ENCODE results near the gene CGRRF1.
A peak's percentile ranks its signal among the peaks of the same experiment; 100 is the strongest.

Gene CGRRF1

DNA sequence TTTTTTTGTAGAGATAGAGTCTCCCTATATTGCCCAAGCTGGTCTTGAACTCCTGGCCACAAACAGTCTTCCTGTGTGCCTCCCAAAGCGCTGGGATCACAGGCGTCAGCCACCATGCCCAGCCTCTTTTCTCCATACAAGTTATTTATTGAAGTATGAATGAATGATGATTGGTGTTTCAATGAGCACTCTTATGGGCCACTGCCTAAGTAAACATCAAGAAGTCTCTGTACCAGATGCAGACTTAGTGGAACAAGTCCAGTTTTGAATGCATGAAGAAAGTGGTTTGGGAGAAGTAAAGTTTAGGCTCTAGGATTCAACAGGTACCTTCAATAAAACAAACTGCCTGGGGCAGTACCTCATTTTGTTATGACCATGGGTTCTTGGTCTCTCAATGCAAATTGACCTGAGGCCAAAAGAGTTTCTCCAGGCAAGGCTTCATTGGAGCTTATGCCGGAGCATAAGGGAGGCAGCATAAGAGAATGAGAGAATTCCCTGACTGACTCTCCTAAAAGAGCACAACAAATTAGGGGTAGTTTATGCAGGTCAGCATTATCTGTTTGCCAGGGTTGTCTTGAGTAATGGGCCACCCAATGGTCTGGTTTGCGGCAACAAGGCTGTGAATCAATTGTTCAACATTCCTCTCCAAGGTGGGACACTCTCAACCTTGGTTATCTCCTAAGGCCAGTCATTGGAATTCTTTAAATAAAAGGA, 19.8 kb upstream of the CGRRF1 start:
- DNase-seq: no peak

DNA sequence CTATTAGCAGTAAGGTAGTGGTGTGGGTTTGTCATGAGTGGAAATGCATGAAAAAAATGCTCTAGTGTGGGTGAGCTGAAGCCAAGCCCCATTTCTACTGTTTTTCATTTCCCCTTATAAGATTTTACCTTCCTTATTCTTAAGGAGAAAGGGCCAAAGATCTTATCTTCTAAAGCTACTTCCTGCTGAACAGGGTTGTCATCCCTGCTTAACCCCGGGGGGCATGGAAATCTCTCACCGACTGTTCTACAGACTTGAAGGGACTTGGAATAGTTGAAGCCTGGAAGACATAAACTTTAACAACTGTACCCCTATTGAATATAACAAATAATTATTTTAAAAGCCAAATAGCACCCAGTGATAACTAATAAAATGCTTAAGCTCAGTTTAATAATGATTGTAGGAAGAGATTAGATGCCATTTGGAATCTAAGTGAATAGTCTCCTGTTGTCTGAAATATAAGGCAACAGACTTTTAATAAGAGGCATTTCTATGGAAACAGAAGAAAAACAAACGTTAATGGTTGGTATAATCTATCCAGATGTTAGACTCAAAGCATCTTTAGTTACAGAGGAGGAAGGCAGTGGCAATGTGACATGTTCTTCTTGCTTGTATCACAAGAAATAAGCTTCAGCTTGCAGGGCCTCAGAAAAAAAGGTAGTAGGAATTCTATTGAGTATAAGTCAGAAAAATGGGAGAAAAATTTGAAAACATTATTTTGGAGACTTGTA, 19.1 kb upstream of the CGRRF1 start:
- no peak for DNase-seq

DNA sequence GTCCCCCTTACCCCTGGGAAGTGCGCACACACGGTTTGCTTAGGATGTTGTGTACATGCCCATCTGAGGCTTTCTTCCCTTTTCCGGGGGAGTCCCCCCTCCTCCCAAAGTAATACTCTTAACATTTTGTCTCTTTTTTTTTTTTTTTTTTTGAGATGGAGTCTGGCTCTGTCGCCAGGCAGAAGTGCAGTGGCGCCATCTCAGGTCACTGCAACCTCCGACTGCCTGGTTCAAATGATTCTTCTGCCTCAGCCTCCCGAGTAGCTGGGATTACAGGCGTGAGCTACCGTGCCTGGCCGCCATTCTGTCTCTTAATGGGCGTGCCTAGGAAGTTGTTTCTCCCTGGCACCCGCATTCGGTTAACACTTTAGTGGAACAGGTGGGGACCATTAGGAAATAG, 16.4 kb upstream of the CGRRF1 start:
- peak in 1 of 3 donors; percentile 32 for DNase-seq

DNA sequence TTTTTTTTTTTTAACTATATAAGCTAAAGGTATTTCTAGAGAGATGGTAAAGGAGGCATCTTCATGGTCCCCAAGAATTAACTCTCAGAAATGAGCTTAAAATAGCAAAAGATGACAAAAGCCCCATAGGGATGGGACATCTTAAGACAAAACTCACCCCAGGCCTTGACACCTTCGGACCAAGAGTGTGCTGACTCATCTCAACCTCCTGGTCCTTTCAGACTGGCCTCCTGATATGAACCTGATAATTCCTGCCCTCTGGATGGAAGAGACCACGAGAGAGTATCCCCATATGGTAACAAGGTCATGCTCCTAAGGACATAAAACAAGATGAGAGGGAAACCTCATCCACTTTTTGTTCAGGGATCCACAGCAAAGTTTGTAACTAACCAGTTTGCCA, 12.5 kb upstream of the CGRRF1 start:
- DNase-seq: no peak

DNA sequence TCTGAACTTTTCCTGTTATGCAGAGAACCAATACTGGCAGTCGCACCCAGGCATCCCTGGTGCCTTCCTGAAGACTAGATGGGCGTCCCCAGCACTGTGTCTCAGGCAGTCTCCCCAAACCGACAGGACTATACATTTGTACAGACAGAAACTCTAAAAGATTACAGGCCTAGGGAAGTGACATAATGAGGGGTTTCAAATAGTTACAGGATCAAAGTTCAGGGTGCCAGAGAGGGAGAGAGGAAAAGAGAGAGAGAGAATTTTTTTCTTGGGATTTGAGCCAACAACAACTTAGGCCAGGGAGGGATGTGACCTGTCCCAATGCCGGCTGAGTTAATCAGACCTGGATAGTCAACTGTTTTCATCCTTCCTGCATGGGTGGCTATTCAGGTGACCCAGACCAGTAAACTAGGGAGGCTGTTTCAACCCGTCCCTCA, 11.6 kb upstream of the CGRRF1 start:
- DNase-seq: no peak

DNA sequence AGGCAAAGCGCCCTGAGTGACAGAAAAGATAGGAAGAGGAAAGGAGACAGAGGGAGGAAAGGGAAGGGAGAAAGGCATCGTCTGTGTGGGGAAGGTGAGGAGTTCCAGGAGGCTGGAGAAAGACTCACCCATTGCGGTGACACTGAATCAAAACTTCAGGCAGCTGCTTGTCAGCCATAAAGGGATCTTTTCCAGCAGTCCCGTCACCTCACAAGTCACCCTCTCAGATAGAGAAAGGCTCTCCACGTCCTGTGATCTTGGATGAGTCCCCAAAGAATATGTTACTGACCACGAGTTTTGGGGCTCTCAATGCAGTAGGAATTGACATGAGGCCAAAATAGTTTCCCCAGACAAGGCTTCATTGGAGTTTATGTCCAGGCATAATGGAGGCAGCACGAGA, 11.1 kb upstream of the CGRRF1 start:
- DNase-seq: no peak

DNA sequence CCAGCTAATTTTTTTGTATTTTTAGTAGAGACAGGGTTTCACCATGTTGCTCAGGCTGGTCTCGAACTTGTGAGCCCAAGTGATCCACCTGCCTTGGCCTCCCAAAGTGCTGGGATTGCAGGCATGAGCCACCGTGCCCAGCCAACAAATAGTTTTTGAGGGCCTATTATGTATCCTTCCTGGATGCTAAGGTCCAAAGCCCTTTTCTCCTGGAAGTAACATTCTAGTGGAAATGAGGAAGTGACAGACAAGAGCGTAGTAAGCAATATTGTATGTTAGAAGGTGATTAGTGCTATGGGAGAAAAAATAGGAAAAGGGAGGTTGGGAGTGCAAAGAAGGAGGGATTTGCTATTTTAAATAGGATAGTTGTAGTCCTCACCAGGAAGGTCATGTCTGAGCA, 9.0 kb upstream of the CGRRF1 start:
- no peak for DNase-seq

DNA sequence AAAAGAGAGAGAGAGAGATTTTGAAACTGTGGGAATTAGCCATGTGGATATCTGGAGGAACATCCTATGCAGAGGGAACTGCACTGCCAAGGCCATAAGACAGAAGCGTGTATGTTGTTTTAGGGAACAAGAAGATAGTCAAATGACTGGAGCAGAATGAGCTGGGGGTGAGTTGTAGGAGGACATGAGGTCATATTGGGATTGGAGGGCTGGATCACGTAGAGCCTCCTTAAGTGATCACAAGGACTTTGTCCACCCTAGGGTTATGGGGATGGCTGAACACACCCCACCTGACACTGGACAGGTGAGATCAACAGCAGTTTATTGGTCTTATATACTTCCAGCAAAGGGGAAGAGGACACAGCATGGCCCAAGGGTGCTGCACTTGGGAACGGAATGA, 8.2 kb upstream of the CGRRF1 start:
- DNase-seq: peak; percentile 76 to 78 (median 78)

DNA sequence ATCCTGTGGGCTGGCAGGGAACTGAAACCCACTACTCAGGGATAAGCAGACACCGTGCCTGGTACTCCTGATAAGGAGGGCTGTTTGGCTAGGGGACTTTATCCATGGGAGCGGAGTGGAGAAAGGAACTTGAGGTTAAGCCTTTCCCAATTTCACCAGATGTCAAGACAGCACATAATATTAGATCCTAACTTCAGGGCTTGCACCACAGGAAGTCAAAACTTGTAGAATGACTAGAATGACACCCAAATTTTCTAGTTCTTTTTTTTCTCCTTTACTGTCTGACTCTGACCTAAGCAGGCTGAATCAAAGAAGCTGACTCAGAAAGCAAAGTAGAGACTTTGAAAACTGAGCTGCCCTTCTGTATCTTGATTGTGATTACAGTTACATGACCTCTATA, 7.1 kb upstream of the CGRRF1 start:
- DNase-seq: peak; percentile 66 to 90 (median 87)

DNA sequence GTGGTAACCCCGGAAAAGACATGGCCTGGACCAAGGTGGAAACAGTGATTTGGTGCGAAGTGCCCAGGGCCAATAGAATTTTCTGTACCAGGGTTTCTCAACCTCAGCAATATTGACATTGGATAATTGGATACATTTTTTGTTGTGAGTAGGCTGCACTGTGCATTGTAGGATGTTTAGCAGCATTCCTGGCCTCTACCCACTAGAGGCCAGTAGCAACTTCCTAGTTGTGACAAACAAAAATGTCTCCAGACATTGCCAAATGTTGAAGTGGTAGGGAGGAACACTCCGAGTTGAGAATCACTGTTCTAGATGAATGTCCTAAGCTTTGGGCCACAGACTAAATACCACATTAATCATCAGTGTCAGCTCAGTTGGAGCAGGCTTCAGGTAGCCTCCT, 6.2 kb upstream of the CGRRF1 start:
- DNase-seq: peak; percentile 55 to 73 (median 70)

DNA sequence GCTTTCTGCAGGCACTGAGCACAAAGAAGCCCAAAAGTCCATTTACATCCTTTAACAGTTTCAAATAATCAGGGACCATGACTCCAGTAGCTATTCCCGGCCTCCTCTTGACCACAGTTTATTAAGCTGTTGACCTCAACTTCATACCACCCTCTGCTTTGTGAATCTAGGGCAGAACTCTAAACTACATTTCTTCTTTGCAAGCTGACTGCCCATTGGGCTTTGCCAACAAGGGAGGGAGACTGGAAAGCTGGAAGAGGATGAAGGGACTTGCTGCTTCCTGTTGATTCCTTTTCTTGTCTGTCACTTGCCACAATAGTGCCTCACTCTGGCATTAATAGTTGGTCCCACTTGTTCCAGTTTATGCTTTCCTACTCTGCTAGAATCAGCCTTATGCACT, 2.7 kb downstream of the CGRRF1 start:
- no peak for DNase-seq

DNA sequence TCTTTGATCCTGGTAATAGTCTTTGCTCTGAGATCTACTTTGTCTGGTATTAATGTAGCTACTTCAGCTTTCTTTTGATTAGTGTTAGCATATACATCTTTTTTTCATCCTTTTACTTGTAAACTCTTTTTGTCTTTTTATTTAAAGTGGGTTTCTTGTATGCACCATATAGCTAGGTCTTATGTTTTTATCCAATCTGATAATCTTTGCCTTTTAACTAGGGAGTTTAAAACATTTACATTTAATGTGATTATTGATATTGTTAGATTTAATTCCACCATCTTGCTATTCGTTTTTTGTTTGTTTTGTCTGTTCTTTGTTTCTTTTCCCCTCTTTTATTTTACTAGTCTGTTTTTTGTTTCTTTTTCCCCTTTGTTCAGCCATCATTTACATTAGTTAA, 6.0 kb downstream of the CGRRF1 start:
- no peak for DNase-seq

DNA sequence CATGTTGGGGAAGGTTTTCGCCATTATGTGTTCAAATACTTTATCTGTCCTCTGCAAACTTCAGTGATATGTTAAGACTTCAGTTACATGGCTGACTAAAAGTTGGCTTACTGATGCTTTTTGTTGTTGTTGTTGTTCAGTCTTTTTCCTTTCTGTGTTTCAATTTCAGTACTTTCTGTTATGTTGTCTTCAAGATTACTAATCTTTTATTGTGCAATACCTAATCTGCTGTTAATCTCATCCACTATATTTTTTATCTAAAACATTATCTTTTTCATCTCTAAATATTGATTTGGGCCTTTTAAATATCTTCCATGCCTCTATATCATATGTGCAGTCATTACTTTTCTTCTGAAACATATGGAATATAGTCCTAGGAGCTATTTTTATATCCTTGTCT, 7.0 kb downstream of the CGRRF1 start:
- no peak for DNase-seq

DNA sequence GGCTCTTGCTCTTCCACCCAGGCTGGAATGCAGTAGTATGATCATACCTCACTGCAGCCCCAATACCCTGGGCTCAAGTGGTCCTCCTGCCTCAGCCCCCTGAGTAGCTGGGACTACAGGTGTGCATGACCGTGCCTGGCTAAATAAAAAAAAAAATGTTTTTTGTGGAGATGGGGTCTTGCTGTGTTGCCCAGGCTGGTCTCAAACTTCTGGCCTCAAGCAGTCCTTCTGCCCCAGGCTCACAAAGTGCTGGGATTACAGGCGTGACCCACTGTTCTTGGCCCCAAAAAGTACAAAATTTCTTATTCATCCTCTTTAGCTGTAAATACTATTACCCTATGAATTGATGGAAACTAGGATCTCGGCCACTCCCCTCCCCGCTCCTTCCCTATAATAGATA, 14.7 kb downstream of the CGRRF1 start:
- DNase-seq: no peak

DNA sequence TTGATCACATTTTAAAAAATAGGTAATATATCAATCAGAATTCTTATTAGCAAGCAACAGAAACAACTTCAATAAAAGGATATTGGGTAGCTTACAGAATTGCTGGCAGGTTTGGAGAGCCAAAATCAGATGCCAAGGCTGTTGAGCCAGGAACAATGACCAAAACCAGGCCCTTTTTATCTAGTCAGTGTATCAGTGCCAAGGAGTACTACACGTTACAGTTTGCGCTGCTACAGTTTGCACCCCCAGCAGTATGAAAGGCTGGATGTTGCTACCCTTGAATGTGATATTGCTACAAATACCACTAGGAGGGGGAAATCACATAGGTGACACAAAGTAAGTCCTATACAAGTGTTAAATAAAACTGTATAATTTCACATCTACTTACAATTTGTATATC, 19.3 kb downstream of the CGRRF1 start:
- DNase-seq: no peak

DNA sequence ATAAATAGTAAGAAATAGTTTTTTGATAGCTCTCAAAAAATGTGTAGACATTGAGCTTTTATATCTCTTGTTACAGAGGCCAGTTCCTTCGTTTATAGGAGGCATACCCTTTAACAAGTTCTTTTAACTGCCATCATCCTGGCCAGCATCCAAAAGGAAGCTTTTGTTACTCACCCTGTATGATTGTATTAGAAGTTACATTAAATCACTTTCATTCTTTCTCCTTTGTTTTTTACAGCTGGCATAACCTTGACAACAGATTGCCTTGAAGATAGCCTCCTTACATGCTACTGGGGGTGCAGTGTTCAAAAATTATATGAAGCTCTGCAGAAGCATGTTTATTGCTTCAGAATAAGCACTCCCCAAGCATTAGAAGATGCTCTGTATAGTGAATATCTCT, 20.1 kb downstream of the CGRRF1 start:
- DNase-seq: peak in 1 of 3 donors; percentile 3

DNA sequence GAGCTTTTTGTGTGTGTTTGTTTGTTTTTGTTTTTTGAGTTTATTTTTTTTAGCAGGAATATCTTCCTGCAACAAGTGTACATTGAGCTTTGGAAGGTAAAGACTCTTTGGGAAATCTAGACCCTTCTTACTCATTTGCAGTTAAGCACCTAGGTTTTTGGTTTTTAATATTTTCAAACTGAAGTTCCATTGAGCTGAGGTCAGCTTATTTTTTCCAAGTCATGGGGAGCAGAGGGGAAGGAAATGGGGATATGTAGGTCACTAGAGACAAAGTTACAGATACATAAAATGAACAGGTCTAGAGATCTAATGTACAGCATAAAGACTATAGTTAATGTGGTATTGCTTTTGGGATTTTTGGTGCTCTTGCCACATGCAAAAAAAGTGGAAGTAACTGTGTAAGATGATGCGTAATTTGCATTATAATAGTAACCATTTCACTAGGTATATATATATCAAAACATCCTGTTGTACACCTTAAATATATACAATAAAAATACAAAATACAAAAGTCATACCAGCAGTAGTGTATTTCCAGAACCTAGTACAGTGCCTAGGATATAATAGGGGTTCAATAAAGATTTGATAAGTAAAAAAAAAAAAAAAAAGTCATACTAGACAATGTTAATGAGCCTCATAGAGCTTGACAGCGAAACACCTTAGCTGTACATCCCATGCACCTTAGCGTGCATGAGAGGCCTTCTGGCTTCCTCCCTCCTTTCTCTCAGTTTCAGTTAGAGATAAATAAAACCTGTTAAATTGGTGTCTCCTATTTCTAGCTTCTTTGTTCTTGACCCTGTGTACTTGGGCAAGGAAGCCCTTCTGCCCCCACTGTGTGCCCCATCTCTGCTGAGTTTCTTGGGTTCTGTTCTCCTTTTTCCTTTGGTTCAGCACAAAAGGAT, 22.7 kb downstream of the CGRRF1 start:
- DNase-seq: peak in 2 of 3 donors; percentile 27 to 29

DNA sequence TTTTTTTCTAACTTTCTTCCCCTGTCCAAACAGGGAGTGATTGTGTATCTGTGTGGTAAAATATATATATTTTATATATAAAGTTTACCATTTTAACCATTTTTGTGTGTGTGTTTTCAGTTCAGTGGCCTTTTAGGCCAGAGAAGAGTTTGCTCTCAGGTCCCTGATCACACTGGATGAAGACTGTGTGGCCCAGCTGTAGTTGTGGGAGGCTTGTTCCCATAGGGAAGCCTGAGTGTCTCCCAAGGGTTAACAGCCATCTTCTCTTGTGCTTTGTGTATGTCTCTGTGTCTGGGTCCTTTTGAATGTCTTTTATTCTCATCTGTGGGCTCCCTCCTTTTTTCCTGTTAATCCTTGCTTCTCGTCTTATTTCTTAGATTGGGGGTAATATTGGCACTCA, 23.4 kb downstream of the CGRRF1 start:
- DNase-seq: no peak

DNA sequence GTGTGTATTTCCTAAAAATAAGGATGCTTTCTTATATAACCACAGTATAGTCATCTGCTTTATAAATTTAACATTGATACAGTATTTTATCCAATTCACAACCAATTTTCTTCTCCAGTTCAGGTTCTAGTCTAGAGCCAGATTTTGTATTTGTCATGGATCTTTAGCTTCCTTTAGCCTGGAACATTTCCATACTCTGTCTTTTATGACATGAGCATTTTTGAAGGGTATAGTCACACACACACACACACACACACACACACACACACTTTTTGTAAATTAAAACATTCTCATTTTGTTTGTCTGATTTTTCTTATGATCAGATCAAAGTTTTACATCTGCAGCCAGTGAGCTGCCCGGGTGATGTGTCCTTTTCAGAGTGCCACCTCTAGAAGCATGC, 25.4 kb downstream of the CGRRF1 start:
- no peak for DNase-seq

DNA sequence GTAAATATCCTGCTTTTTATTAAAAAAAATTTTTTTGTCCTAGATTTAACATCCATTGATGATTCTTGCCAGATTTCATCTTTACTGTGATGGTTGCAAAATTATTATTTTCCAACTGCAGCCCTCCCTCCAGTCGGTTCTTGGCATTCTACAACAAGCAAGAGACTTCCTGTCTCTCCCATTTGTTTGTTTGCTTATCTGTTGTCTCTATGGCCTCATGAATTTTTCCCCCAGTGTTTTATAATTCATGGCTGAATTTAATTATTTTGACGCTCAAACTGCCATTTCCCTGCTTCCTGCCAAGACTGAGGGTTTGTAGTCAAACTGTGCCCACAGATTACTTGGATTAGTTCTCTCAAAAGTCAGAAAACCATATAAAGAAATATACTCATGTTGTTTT, 25.9 kb downstream of the CGRRF1 start:
- no peak for DNase-seq

DNA sequence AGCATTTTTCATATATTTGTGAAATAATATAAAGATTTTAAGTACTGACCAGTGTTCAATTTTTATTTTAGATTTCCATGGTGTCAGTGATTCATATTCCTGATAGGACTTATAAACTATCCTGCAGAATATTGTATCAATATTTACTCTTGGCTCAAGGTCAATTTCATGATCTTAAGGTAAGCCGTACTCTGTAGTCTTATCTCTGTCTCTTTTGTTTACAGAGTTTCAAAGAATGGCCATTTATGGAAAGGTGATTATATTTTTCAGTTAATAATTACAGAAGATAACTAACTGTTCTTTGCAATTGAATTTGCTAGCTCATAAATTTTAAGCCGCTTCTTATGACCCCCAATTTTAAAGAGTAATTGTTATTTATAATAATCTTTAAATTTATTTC, 27.9 kb downstream of the CGRRF1 start:
- DNase-seq: no peak

DNA sequence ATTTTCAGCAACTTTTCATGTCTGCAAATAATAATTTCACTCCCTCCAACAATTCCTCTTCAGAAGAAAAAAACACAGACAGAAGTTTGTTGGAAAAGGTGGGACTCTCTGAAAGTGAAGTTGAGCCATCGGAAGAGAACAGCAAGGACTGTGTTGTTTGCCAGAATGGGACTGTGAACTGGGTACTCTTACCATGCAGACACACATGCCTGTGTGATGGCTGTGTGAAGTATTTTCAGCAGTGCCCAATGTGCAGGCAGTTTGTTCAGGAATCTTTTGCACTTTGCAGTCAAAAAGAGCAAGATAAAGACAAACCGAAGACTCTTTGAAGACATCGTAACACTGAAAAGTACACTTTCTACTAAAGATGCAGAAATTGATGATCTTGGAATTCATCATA, 28.3 kb downstream of the CGRRF1 start:
- DNase-seq: no peak

DNA sequence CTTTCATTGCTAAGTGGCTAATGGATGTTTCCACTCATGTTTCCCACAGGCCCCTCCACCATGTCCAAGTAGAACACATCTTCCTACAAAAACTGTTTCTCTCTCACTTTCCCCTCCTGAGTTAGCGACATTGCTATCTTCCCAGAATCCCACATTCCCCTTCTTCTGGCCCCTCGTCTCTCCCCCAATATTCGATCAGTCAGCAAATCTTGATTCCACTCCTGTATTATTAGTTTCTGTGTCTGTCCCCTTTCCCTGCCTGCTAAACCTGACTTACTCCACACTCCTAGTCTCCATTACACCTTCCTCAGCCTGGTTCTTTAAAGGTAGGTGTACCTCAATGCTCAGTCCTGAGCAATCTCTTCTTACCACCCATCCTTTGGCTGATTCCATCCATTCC, 37.9 kb downstream of the CGRRF1 start:
- no peak for DNase-seq

DNA sequence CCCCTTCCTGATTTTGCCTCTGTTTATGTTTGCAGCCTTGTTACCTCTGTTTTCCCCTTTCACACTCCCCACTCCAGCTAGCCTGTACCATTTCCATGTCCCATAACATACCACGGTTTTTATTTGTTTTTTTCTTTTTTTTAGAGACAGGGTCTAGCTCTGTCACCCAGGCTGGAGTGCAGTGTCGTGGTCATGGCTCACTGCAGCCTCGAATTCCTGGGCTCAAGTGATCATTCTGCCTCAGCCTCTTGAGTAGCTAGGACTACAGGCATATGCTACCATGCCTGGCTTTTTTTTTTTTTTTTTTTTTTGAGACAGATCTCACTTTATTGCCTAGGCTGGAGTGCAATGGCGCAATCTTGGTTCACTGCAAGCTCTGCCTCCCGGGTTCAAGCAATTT, 38.8 kb downstream of the CGRRF1 start:
- DNase-seq: no peak
